ENCODE results near the gene MARK2.

GRCh38 chr11:63951779-63952536 is 113.0 kb downstream of the MARK2 start:
- TF ChIP-seq POLR2A (IDR thresholded peaks at IDR 0.05; ENCODE audit: borderline replicate concordance, extremely low read depth, insufficient read depth, insufficient read length), result no peak
- no peak for TF ChIP-seq ZNF274 (IDR thresholded peaks at IDR 0.05; ENCODE audit: low read depth, low read length)
- TF ChIP-seq CTCF (IDR thresholded peaks at IDR 0.05 in 2 of 3, conservative IDR thresholded peaks at IDR 0.05 in 1 of 3; ENCODE audit: borderline replicate concordance in 1 of 3, insufficient read depth in 1 of 3, low read depth in 2 of 3, low read length in 2 of 3), result no peak
- no peak for TF ChIP-seq EZH2 (IDR thresholded peaks at IDR 0.05)
- TF ChIP-seq YY1 (IDR thresholded peaks at IDR 0.05; ENCODE audit: extremely low read depth, insufficient replicate concordance, low read depth, low read length), result no peak
- TF ChIP-seq POLR2AphosphoS5 (IDR thresholded peaks at IDR 0.05; ENCODE audit: low read depth, low read length), result no peak
- no peak for TF ChIP-seq SP1 (IDR thresholded peaks at IDR 0.05; ENCODE audit: low read depth)
- TF ChIP-seq CEBPB (IDR thresholded peaks at IDR 0.05; ENCODE audit: low read depth), result no peak
- no peak for TF ChIP-seq EZH2phosphoT487 (IDR thresholded peaks at IDR 0.05; ENCODE audit: borderline replicate concordance)
